Thoracic aorta (tissue), 2 donors: ENCODE data around the gene IPO9. TPM values are rescaled to one million over a fixed set of nuclear protein-coding genes. Genes with fewer than 3 reads are reported as not detected.
"Not testable (repeated sequence)": the region's sequence is repeated elsewhere in the genome, so short reads cannot be mapped to it uniquely, and the experiment has no call there.

Experiments used
- ATAC-seq: fragments of 150-250 bp; one replicate; pipeline ENCODE4 v1.8.0; 2017; ENCODE audit warnings: low read depth; ENCODE audit not compliant: insufficient number of reproducible peaks, low FRiP score
- DNase-seq: peaks from one replicate; pipeline ENCODE4 v3.0.0-alpha.2; 2020; ENCODE audit warnings: low spot score
- H3K27ac ChIP-seq, 2 donors: fragments of 200-600 bp; sonication (generic); 1 replicate in 1 of 2; 2 replicates in 1 of 2; pipeline ENCODE4 v1.5.1; 2016; ENCODE audit warnings: mild to moderate bottlenecking in 2 of 2, moderate library complexity in 2 of 2
- H3K27me3 ChIP-seq: fragments of 200-600 bp; sonication (generic); replicated peaks from 2 replicates; pipeline ENCODE4 v1.6.0; 2016; ENCODE audit warnings: mild to moderate bottlenecking; ENCODE audit not compliant: insufficient read depth
- H3K36me3 ChIP-seq: fragments of 200-600 bp; sonication (generic); one replicate; pipeline ENCODE4 v1.5.1; 2016
- H3K4me1 ChIP-seq, 2 donors: fragments of 200-600 bp; sonication (generic); 1 replicate in 1 of 2; 2 replicates in 1 of 2; pipeline versions ENCODE4 v1.5.1 to v1.6.0; 2016; ENCODE audit warnings: low read depth in 2 of 2, mild to moderate bottlenecking in 1 of 2; ENCODE audit not compliant: control insufficient read depth in 1 of 2
- H3K4me3 ChIP-seq: fragments of 200-600 bp; sonication (generic); 2 replicates; pipeline ENCODE4 v1.5.1; 2016; ENCODE audit warnings: mild to moderate bottlenecking
- H3K9me3 ChIP-seq: fragments of 200-600 bp; sonication (generic); 2 replicates; pipeline ENCODE4 v1.5.1; 2016
- total RNA-seq, 2 donors: library from RNA; depleted of rRNA; stranded (reverse); fragments of >200 nt; gene quantifications; one replicate each; pipeline versions ENCODE4 v1.1.0 to v1.2.3, GENCODE V29; 2016
- TF ChIP-seq, protein P1 (sequence below): fragments of 200-600 bp; sonication (generic); IDR thresholded peaks from one replicate; pipeline ENCODE4 v1.5.1; 2019; ENCODE audit warnings: antibody characterized with exemption

IPO9 gene
- total RNA-seq, 2 donors from 2014 or later = 21.4 to 32.6 TPM

DNA sequence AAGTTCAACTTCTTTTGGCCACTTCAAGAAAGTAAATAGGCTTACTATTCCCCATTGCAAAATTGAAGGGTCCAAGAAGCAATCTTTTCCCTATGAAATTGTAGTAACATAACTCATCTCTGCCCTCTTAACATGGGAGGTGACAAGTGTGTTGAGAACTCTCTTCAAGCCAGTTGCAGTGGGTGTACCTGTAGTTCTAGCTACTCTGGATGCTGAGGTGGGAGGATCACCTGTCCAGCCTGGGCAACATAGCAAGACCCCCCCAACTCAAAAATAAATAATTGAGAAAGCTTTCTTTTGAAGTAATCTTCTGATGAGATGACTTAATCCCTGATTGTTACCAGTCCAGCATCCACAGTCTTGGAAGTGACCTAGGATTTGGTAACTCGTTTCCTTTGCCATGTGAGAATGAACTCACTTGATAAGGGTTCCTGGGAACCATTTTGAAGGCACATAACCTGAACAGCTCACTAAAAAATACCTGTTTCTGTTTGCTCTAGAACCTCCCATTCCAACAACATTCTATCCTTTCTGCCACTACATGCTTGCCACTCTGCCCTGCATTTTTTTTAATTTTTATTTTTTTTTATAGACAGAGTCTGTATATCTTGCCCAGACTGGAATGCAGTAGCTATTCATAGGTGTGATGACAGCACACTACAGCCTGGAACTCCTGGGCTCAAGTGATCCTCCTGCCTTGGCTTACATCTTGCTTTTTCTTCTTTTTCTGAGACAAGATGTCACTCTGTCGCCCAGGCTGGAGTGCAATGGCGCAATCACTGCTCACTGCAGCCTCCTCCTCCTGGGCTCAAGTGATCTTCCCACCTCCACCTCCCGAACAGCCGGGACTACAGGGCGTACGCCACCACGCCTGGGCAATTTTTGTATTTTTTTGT, 1.4 kb upstream of the IPO9 start:
- Histone ChIP-seq H3K4me3 (no peak overlapping the region), H3K27me3 (no peaks in the 10 kb centered on the region), H3K27ac (peak overlapping the region; percentile 5), H3K4me1 (peaks cover 19 to 50% of the 10 kb centered on the region in 2 donors), H3K36me3 (peaks cover 5% of the 10 kb centered on the region), H3K9me3 (no peaks in the 10 kb centered on the region)
- DNase-seq (no peak), ATAC-seq (no peak)
- TF ChIP-seq, protein P1, sequence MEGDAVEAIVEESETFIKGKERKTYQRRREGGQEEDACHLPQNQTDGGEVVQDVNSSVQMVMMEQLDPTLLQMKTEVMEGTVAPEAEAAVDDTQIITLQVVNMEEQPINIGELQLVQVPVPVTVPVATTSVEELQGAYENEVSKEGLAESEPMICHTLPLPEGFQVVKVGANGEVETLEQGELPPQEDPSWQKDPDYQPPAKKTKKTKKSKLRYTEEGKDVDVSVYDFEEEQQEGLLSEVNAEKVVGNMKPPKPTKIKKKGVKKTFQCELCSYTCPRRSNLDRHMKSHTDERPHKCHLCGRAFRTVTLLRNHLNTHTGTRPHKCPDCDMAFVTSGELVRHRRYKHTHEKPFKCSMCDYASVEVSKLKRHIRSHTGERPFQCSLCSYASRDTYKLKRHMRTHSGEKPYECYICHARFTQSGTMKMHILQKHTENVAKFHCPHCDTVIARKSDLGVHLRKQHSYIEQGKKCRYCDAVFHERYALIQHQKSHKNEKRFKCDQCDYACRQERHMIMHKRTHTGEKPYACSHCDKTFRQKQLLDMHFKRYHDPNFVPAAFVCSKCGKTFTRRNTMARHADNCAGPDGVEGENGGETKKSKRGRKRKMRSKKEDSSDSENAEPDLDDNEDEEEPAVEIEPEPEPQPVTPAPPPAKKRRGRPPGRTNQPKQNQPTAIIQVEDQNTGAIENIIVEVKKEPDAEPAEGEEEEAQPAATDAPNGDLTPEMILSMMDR = no peak

- TF ChIP-seq, protein P1 = no peak
- Histone ChIP-seq H3K27me3 (no peaks in the 10 kb centered on the region), H3K9me3 (no peaks in the 10 kb centered on the region), H3K4me1 (peaks cover 19 to 54% of the 10 kb centered on the region in 2 donors), H3K27ac (peak overlapping the region; percentile 5 to 93), H3K4me3 (peak overlapping the region; percentile 97), H3K36me3 (no peaks in the 10 kb centered on the region)
- no peak for DNase-seq
- no peak for ATAC-seq
Observed at GRCh38 chr1:201828217-201828819, 639 bp upstream of the IPO9 start.

DNA sequence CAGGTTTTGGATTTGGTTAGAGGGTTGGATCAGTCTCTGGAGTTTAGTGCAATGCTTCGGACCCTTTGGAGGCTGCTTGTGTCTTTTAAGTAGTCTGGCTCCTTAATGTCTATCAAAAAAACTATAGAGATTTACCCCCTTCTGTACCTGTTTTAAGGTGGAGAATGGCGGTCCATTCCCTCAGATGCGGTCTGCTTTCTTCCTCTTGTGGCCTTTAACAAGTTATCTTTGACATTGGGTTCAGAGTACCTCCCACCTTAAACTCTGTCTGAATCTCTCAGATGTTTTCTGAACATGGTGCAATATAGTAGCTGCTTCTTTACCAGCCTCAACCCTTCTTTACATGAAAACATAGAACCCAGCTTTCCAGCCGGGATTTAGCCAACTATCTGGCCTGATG, 2.4 kb downstream of the IPO9 start:
- TF ChIP-seq, protein P1 = no peak
- ATAC-seq (no peak), DNase-seq (no peak)
- Histone ChIP-seq H3K36me3 (no peaks in the 10 kb centered on the region), H3K27ac (no peak overlapping the region), H3K4me3 (no peak overlapping the region), H3K9me3 (no peaks in the 10 kb centered on the region), H3K27me3 (no peaks in the 10 kb centered on the region), H3K4me1 (peaks cover 19 to 76% of the 10 kb centered on the region in 2 donors)

DNA sequence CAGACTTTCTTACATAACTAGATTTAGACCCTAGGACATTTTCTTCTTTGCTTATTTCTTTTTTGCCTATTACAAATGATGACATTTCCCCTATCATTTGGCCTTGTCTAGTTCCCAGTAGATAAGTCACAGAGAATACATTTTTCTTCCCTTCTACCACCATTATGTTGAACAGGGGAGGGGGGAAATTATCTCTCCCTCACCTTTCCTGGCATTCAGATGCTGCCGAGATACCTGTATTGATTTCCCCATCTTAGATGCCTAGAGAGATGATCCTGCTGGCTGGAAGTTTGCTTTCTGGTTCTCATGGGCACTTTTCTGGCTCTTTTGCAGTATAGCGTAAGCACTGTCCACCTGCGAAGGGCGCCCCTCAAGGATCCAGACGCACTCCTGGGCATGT, 5.7 kb downstream of the IPO9 start:
- peaks cover 8 to 61% of the 10 kb centered on the region in 2 donors for H3K4me1 ChIP-seq
- peak overlapping the region; percentile 40 to 76 for H3K27ac ChIP-seq
- H3K36me3 ChIP-seq = no peaks in the 10 kb centered on the region
- H3K27me3 ChIP-seq = no peaks in the 10 kb centered on the region
- H3K9me3 ChIP-seq = no peaks in the 10 kb centered on the region
- no peak for ATAC-seq
- no peak for DNase-seq
- H3K4me3 ChIP-seq = peak overlapping the region; percentile 5
- TF ChIP-seq, protein P1 = no peak

GRCh38 chr1:201838381-201838780, 9.4 kb downstream of the IPO9 start:
- Histone ChIP-seq H3K4me3 (no peak overlapping the region), H3K4me1 (peaks cover 0 to 39% of the 10 kb centered on the region in 2 donors), H3K27me3 (no peaks in the 10 kb centered on the region), H3K36me3 (no peaks in the 10 kb centered on the region), H3K9me3 (no peaks in the 10 kb centered on the region), H3K27ac (no peak overlapping the region)
- ATAC-seq (no peak), DNase-seq (no peak)
- TF ChIP-seq, protein P1 = no peak

- not testable (repeated sequence) for DNase-seq, ATAC-seq, H3K27me3 ChIP-seq, H3K27ac ChIP-seq, H3K4me3 ChIP-seq, H3K36me3 ChIP-seq, H3K9me3 ChIP-seq
- peaks cover 0 to 32% of the 10 kb centered on the region in 2 donors for H3K4me1 ChIP-seq
Observed at GRCh38 chr1:201839089-201839488, 10.1 kb downstream of the IPO9 start.
